Stimulated activated CD8-positive, alpha-beta memory T cell treated with anti-CD3 and anti-CD28 coated beads, Interleukin-4, amount 100 ng/mL, for 1 hour (primary cell): ENCODE measurements around the gene TSPAN2.
A peak's percentile ranks its signal among the peaks of the same experiment; 100 is the strongest.

Source experiments
- DNase-seq, 2 donors: peaks; one replicate each; pipeline ENCODE4 v3.0.0-alpha.2; 2020; ENCODE audit warnings: low read depth in 2 of 2, low spot score in 1 of 2

TSPAN2 gene

GRCh38 chr1:115089420-115090185, at the start of gene TSPAN2:
TSS of gene TSPAN2 (minus strand) at chr1:115089503. CDS start at chr1:115089432, 71 bp downstream.
- DNase-seq = peak; percentile 18 to 41

- DNase-seq = peak; percentile 5 to 31
These were observed 49.7 kb upstream of the TSPAN2 start for GRCh38 chr1:115138973-115139372.

DNA sequence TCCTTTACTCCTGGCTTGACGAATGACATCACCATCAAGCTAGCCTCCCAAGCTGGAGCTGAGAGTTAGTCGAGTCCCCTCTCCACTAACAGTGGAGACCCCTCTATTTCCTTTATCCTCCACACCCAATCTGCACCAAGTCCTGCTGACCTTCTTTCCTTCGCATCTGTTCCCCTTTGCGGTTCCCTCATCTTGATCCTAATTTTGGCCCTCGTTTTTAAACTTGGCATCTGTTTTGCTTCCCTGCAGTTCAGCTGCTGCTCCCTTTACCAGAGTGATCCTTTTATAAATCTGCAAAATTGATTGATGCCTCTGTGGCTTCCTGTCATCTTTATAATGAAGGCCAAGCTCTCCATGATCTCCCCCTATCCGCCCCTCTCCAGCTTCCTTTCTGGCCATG, 49.0 kb upstream of the TSPAN2 start:
- DNase-seq = no peak

DNA sequence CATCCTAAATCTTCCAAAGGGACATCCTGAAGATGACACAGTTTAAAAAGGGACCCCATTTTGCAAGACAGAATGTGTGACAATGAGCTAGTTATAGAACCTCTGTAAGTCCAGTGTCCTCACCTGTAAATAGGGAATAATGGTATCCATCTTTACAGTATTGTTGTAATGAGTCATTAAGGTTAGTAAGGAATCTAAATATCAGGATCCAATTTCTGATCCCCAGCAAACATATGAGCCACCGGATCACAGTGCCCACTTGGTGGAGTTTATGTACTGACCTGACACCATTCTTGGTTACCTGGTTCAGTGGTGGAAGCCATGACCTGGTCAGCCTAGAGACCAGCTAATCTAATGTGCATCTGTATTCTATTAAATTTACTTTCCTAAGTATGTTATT, 47.9 kb upstream of the TSPAN2 start:
- no peak for DNase-seq

- DNase-seq = no peak
These were observed 47.4 kb upstream of the TSPAN2 start for GRCh38 chr1:115136706-115137105.

GRCh38 chr1:115136106-115136505, 46.8 kb upstream of the TSPAN2 start:
- no peak for DNase-seq

- no peak for DNase-seq
These were observed 46.4 kb upstream of the TSPAN2 start for GRCh38 chr1:115135681-115136080.

DNA sequence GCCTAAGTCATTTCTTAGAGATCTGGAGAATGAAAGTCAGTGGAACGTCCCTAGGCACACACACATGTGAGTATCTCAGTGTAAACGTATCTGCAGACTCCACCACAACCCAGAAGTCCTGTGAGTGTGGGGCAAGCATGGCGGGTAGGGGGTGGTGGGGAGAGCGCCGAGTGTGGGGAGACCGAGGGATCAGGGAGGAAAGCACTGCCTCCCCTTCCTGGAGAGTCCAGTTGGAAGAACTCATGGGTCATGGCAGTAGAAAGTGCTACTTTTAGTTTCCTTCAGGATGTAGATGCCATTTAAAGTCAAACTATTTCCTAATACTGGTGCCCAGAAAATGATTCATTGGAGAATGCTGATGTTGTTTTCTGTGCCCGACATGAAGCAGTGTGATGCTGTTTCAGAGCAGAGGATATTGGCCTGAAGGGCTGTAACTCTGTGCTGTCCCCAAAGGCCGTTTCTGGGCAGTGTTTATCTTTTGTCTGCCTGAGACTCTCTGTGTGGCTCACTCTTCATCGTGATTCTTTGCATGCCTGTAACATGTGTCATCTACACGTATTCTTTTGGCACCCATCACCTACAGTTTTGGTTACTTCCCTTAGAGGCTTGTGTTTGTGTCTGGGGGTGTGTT, 45.7 kb upstream of the TSPAN2 start:
- DNase-seq = no peak

- no peak for DNase-seq
These were observed 44.9 kb upstream of the TSPAN2 start for GRCh38 chr1:115134231-115134630.

DNA sequence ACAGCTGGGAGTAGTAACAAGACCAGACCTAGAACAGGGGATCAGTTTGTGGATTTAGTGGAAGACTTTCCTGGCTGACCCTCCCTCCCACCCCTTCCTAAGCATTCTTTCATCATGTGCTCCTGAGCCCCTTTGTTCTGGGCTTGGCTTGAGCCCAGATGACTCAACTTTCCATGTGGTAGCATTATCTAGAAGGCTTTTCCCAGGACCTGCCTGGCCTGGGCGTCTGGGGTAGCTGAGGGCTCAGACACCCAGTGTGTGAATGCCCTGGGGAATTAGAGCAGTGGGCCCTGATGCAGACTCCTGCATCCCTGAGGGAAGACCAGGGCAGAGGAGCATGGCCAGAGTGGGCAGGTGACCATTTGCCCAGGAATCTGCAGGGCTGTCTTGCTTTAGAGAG, 44.1 kb upstream of the TSPAN2 start:
- no peak for DNase-seq

DNA sequence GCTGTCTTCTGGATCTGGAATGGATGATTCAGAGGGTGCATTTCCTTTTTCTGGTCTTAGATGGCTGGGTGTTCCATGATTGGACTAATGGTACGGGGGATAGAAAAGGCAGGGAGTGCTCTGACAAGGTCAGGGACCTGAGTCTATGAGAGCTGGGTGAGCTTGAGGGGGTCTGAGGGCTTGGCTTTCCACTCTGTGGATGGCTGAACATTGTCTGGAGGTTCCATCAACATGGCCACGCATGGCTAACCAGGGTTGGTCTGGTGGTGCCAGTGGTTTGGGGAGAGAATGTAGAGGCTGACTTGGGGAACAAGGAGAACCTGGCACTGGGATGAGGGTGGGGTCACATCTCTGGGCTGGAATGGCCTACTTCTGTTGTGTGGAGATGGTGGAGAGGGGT, 41.5 kb upstream of the TSPAN2 start:
- no peak for DNase-seq

DNA sequence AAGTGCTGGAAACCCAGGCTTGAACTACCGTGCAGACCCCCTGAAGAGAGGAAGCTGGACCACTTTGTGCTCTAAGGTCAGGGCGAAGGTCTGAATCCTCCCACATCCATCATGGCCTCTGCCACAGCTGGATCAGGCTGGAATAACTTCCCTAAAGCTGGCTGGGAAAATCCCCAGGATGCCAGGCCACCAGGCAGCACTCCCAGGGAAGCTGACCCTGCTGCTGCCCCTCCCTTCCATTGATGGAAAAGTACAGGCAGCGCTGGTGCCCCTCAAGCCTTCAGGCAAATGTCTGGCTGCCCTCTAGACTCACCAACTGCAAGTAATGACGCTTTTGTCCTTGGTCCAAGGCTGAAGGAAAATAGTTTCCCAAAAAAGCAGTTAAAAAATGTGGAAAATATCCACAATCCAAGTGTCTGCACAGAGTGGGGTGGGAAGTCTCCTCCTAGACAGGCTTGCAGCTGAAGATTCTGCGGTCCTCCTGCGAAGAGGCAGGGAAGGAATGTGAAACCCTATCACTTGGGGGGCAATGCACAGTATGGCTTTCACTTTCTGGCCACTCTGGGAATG, 39.9 kb upstream of the TSPAN2 start:
- DNase-seq = no peak

DNA sequence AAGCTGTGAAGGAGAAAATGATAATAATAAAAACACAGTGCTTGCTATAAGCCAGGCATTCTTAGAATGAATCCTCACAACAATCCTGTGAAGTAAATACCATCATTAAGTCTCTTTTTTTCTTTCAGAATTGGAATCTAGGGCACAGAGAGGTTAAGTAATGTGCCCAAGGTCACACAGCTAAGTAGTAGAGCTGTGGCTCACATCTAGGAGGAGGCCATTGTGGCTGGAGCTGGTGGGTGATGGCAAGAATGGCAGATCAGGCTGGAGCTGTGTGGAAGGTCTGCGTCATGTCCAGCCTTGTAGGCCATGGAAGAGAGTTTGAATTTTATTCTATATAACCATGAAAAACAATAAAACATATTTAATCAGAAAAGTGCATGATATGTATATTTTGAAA, 38.2 kb upstream of the TSPAN2 start:
- DNase-seq = no peak

GRCh38 chr1:115126516-115126915, 37.2 kb upstream of the TSPAN2 start:
- DNase-seq = no peak

GRCh38 chr1:115123116-115123515, 33.8 kb upstream of the TSPAN2 start:
- DNase-seq = no peak

- DNase-seq = no peak
These were observed 32.5 kb upstream of the TSPAN2 start for GRCh38 chr1:115121793-115122192.

DNA sequence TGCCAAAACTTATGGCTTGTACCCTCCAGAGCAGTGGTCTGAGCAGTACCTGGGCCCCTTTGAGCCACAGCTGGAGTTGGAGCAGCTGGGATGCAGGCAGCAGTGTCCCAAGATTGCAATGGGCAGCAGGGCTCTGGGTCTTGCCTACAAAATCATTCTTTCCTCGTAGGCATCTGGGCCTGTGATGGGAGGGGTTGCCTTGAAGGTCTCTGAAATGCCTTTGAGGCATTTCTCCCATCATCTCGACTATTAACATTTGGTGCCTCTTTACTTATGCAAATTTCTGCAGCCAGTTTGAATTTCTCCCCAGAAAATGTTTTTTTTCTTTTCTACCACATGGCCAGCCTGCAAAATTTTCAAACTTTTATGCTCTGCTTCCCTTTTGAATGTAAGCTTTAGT, 31.0 kb upstream of the TSPAN2 start:
- no peak for DNase-seq

GRCh38 chr1:115118611-115119010, 29.3 kb upstream of the TSPAN2 start:
- DNase-seq = no peak

DNA sequence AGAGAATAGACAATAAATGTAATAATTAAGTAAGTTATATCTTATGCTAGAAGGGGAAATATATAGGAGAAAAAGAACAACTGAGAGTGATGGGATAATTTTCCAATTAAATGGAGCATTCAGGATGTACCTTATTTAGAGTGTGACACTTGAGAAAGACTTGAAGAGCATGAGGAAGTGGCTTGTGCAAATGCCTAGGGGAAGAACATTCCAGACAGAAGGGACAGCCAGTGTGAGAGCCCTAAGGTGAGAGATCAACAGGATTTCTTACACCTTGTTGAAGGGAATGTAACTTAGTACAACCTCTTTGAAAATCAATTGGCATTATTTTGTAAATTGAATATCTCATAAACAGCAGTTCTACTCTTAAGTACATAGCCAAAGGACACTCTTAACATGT, 28.8 kb upstream of the TSPAN2 start:
- no peak for DNase-seq

- no peak for DNase-seq
These were observed 28.0 kb upstream of the TSPAN2 start for GRCh38 chr1:115117298-115117697.

DNA sequence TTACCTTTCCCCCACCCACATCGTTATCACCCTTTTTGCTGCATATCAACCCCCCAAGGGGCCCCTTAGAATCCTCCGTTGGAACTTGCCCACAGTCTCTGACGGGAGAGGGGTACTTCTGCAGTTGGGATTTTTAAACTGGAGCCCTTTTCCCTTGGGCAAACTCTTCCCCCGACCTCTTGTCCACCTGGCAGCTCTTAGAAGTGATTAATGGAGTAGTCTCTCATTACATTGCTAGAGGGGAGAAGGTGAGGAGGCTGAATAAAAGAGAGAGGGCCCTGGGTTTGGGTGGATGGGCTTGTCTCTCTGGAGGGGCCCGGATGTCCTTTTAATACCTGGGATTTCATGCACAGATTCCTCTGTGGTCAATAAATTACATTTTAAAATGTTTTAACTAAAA, 27.2 kb upstream of the TSPAN2 start:
- no peak for DNase-seq

DNA sequence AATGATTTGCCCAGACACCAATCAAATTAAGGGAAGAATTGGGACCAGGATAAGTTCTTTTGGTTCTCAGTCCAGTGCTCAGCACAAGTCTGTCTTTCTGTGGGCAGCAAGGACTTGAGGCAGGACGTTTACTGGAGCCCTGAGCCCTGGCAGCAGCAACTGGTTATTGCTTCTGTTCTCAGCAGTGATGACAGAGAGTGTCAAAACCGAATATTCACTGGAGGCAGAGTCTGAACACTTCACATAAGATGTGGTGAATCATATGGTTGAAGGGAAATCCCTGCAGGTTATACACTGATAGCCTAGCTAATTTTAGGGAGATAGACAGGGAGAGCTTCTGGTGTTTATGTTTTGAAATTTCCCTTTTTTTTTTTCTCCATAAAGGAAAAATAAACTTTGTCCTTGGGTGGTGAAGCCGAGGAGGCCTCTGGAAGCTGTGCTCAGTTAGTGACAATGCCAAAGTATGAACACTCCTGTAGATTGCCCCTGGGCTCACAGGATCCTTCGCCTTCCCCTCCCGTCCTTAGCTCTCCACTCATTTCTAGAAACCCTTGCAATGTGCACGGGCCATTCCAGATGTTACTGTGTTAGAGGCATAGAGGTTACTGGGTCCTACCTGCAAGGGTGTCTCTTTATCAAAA, 26.3 kb upstream of the TSPAN2 start:
- DNase-seq = no peak
